NCI-H1694 treated with DMSO at 0.1 percent for 48 hours (cell line): Measurements from ENCODE around the gene TXNDC2.
"Not testable (repeated sequence)": the region's sequence is repeated elsewhere in the genome, so short reads cannot be mapped to it uniquely, and the experiment has no call there.

Experiments
- DNase-seq: peaks from one replicate; lab custom pipeline; 2025; lab: John Stamatoyannopoulos, UW

TXNDC2 gene

DNA sequence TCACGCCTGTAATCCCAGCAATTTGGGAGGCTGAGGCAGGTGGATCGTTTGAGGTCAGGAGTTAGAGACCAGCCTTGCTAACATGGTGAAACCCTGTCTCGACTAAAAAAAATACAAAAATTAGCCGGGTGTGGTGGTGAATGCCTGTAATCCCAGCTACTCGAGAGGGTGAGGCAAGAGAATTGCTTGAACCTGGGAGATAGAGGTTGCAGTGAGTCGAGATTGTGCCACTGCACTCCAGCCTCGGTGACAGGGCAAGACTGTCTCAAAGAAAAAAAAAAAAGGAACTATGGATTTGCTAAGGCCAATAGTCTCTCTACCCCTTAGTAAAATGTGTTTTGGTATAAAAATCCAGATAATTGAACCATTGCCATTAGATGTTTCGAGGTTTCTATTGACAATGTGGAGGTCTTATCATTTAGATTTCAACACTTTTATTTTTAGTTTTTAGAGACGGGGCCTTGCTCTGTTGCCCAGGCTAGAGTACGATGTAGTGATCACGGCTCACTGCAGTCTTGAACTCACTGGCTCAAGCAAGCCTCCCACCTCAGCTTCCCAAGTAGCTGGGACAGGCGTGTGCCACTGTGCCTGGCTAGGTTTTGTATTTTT is 1.1 kb upstream of the TXNDC2 start:
- DNase-seq = no peak

DNA sequence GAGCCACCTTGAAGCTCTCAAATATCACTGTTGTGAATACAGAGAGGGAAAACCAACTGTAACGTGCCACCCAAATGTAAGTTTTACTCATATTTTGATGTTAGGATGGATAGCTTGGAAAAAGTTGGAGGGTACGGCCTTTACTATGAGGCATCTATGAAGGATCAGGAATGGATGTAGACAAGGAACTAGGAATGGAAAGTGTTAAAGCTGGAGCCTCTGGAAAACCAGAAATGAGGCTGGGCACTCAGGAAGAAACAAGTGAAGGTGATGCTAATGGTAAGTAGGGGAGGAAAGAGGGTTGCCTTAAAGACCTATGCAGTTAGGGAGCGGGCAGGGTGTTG is 204 bp downstream of the TXNDC2 start:
- DNase-seq = no peak

DNA sequence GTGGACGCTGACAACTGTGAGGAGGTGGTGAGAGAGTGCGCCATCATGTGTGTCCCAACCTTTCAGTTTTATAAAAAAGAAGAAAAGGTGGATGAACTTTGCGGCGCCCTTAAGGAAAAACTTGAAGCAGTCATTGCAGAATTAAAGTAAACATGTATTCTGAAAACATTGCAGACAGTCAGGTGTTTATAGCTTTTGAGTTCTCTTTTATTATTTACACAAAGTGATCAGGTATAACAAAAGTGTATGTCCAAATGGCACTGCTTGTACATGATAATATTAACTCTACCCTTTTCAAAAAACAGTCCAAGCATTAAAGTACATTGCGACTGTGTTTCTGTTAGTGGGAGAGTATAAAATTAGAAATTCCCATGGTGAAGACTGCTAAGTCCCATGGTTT is 2.2 kb downstream of the TXNDC2 start:
- no peak for DNase-seq

DNA sequence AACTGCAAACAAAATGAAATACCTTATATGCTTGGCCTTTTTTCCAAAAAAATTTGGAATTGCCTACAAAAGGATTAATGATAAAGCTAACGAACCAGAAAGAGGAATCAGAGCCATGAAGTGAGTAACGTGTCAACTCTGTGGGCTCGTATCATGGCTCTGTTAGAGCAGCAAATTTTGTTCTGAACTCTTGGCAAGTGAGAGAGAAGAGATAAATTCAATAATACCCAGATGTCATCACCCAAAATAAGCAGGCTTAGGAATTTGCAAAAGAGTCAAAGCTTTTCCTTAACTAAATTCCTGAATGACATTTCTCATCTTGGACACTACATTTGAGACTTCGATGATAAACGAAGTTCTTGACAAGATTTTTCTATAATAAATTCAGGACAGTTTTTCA is 4.4 kb downstream of the TXNDC2 start:
- no peak for DNase-seq

DNA sequence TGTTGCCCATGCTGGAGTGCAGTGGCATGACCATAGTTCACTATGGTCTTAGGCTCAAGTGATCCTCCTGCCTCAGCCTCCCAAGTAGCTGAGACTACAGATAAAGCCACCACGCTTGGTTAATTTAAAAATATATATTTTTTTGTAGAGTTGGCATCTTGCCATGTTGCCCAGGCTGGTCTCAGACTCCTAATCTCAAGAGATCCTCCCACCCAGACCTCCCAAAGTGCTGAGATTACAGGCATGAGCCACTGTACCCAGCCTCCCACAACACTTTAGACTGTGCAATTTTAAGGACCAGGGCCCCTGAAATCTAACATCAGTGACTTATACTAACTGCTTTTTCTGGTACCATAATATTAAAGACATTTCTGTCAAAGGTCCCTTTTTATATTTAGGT is 5.2 kb downstream of the TXNDC2 start:
- no peak for DNase-seq

DNA sequence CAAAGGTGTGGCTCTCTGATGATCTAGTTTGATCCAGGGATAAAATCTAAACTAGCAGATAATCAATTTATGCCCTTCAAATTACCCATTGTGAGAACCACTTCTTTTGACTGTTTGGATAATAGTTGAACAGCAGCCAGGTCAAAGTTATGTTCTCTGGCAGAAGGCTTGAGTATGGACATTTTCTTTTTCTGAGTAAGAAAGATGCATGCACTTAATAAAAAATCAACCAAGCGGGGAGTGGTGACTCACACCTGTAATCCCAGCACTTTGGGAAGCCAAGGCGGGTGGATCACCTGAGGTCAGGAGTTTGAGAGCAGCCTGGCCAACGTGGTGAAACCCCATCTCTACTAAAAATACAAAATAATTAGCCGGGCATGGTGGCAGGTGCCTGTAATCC is 5.7 kb downstream of the TXNDC2 start:
- DNase-seq = not testable (repeated sequence)

DNA sequence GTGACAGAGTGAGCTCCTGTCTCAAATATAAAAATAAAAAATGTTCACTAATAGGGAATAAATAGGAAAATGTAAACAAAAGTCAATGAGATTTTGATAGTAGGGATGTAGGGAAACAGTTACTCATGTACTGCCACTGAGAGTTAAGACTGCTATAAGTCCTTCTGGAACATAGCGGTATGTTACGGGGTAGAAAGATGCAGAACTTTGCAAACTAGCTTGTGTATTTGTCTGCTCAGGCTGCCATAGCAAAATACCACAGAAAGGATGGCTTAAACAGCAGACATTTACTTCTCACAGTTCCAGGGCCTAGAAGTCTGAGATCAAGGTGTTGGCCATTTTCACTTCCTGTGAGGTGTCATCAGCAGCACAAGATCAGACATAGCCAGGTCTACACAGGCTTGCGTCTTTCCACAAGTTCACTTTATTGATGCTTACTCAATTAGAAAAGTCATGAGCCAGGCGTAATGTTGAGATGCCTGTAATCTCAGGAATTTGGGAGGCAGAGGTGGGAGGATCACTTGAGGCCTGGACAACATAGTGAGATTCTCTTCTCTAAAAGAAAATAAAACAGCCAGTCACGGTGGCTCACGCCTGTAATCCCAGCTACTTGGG is 8.8 kb downstream of the TXNDC2 start:
- DNase-seq = no peak

DNA sequence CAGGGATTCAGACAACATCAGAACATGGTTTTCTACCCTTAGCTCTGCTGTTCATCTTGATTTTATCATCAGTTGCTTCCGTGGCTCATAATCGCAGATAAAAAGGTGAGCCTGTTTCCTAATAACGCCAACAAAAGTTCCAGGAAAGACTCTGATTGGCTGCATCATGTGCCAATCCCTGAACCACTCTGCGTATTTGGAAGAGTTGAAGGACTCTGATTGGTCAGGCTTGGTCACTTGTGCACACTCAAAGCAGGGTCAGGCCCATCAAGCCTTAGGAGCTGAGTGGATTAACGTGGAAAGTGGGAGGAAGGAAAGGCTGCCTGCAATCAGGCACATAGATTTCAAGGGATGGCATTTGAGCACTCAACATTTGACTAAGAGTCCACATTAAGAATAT is 11.4 kb downstream of the TXNDC2 start:
- DNase-seq = no peak

DNA sequence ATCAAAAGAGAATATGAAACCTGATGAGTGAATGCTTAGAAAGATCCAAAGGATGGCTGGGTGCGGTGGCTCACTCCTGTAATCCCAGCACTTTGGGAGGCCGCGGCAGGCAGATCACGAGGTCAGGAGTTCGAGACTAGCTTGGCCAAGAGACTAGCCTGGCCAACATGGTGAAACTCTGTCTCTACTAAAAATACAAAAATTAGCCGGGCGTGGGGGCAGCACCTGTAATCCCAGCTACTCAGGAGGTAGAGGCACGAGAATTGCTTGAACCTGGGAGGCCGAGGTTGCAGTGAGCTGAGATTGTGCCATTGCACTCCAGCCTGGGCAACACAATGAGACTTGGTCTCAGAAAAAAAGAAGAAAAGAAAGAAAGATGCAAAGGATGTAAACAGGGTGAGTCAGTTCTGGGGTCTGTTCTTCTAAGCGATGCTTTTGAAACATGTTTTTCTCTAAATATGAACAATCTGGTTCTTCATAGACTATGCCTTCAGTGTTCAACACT is 12.1 kb downstream of the TXNDC2 start:
- not testable (repeated sequence) for DNase-seq

DNA sequence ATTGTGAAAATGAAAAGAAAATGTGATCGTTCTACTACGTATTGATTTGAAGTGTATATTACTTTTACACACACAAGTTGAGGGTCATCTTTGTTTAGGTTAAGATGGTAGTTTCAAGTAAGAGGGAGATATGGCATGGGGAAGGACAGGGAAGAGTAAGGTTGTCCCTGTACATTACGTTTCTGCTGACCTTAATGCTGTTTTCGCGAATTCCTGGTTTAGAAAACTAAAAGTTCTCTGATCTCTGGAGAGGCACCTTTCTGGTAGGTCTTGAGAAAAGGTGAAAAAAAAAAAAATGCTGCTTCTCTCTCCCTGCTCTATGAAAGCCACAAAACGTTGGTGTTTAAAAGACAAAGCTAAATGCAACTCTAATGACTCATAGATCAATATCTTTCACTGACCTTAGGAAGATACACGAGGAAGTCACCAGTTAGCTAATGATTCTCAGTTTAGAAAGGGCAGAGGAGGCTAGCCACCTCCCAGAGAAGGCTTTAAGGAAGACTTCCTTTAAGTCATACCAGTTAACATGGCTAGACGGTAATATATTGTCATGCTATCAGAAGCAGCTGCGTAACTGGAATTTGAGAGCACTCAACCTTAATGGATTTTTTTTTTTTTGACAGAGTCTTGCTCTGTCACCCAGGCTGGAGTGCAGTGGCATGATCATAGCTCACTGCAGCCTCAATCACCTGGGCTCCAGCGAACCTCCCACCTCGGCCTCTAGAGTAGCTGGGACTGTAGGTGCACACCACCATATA is 13.2 kb downstream of the TXNDC2 start:
- DNase-seq = no peak

DNA sequence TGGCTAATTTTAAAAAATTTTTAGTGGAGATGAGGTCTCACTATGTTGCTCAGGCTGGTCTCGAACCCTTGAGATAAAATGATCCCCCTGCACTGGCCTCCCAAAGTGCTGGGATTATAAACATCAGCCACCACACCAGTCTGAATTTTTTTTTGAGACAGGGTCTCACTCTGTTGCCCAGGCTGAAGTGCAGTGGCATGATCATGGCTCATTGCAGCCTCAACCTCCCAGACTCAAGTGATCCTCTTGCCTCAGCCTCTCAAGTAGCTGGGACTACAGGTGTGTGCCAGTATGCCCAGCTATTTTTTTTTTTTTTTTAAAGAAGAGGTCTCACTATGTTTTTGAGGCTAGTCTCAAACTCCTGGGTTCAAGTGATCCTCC is 13.8 kb downstream of the TXNDC2 start:
- not testable (repeated sequence) for DNase-seq

DNA sequence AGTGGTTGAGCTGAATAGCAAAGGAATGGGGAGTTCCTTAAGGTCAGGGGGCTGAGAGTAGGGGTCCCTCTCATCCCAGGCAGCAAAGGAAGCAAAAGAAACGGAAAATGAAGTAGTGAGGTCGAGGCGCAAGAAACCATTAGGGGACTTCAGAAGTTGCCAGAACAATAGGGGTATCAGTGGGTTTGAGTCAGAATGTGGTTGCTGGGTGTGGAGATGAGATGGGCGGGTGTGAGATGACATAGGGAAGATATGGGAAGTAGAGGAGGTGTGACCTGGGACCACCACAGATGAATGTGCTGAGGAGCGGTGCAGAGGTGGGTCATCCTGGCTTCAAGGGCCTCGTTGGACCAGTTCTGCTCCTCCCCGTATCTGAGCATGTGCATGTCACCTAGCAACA is 14.9 kb downstream of the TXNDC2 start:
- no peak for DNase-seq

DNA sequence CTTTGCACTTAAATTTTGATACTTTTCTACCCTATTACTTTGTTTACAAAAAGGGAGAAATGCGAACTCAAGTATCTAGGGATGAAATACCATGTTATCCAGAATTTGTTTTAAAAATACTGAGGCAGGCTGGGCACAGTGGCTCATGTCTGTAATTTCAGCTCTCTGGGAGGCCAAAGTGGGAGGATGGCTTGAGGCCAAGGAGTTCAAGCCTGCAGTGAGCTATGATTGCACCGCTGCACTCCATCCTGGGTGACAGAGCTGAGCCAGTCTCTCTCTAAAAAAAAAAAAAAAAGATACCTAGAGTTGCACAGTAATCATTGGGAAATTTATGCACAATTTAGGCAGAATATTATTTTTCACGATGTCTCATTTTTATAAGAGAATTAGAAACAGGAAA is 15.6 kb downstream of the TXNDC2 start:
- no peak for DNase-seq

DNA sequence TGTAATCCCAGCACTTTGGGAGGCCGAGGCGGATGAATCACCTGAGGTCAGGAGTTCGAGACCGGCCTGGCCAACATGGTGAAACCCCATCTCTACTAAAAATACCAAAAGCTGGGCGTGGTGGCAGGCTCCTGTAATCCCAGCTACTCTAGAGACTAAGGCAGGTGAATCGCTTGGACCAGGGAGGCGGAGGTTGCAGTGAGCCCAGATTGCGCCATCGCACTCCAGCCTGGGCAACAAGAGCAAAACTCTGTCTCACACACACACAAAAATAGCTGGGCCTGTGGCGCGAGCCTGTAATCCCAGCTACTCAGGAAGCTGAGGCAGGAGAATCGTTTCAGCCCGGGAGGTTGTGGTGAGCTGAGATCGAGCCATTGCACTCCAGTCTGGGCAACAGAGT is 16.5 kb downstream of the TXNDC2 start:
- DNase-seq = not testable (repeated sequence)

DNA sequence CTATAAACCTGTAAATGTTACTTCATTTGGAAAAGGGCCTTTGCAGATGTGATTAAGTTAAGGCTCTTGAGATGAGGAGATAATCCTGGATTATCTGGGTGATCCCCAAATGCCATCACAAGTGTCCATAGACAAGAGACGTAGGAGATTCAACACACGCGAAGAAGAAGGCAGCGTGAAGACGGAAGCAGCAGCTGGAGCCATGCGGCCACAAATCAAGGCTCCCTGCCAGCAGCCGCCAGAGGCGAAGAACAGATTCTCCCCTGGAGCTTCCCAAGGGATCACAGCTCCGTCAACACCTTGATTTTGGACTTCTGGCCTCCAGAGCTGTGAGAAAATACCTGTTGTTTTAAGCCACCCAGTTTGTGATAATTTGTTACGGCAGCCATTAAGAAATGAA is 17.1 kb downstream of the TXNDC2 start:
- DNase-seq = no peak

DNA sequence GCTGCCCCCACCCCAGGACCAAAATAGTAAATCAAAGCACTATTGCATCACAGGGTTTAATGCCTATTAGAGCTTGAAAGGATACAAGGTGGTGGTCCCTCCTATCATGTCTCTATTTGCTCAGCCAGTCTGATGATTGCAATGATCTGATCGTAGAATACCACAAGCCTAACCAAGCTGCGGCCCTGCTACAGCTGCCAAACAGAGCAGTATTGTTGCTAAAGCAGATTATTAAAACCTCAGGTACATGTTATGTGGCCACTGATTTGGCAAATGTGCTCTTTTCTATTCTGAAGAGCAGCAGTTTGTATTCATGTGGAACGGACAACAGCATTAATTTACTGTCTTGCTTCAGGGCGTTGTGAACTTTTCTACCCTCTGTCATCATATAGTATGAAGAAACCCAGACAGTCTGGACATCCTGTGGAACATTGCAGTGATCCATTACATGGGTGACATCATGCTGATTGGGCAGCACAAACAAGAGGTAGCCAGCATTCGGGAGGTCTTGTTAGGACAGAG is 19.7 kb downstream of the TXNDC2 start:
- DNase-seq = no peak

DNA sequence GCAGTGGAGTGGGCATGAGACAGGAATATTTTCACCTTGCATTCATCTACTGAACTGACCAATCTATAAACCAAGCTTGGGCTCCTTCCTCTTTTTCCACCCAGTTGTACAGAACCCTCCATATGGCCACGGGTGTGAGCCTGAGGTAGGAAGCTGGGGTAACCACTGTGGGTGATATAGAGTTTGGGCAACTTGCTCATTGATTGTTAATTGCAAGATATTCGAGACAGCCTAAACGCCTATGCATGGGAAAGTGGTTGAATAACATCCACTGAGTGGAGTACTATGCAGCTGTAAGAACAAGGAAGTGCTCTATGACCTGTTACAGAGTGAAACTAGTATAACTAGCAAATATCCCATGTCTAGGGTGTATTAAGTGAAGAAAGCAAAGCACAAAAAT is 20.7 kb downstream of the TXNDC2 start:
- no peak for DNase-seq

DNA sequence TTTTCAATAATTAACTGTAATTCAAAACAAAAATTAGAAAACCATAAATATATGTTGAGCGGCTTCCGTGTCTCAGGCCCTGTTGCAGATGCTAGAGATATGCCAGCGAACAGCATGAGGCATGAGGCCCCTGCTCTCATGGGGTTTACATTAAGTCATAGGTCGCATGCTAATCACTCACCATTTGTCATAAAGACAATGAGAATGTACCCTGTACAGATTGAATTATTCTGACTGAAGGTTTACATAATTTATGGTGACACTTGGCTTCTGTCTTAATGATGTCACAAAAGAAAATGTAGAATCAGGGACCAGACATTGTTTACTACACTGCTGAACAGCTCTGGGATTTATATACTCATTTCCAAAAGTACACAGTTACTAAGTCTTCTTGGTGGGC is 22.1 kb downstream of the TXNDC2 start:
- DNase-seq = no peak

DNA sequence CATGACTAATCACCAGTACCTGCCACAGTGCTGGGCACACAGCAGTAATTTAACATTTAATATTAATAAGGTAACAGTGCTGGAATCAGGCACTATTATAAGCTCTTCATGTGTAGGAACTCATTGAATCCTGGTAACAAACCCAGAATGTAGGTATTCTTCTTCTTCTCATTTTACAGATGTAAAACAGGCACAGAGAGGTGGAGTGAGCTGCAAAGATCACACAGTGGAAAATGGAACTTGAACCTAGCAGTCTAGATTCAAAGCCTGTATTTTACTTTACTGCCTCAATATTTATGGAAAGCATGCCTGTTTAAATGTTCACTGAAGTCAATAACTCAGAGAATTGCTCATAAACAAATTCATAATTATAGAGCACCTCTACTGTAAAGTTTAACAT is 24.3 kb downstream of the TXNDC2 start:
- no peak for DNase-seq

DNA sequence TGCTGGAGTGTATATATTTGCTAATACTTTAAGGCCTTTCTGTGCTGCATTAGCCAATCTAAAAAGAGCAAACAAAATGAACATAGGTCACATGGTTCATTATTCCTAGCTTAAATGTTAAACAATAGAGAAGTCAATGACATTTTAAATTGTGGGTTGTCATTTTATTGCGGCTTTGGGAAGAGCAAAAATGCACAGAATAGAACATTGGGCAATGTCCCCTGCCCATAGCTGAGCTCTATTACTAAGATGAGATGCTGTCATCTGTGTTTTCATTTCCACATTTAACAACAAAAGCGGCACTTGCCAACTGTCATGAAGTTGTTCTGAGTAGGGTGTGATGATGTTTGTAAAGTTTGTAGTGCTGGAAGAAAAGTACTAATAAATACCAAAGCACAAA is 24.9 kb downstream of the TXNDC2 start:
- no peak for DNase-seq

DNA sequence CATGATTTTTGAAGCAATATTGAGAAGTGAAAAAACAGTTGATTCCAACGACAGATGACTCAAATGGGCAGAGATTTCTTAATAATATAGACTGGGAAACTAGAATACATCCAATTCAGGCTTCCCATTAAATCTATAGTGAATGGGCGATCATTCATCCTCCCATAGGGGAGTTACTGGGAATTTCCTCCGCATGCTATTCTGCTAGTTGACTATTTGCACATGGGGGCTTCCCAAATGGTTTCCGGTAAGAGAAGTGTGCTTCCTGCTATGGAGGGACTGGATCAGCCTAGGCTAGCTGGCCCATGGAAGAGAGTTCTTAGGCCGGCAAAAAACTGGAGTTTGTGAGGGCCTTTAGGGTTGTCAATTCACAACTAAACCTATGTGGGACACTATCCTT is 25.5 kb downstream of the TXNDC2 start:
- no peak for DNase-seq

DNA sequence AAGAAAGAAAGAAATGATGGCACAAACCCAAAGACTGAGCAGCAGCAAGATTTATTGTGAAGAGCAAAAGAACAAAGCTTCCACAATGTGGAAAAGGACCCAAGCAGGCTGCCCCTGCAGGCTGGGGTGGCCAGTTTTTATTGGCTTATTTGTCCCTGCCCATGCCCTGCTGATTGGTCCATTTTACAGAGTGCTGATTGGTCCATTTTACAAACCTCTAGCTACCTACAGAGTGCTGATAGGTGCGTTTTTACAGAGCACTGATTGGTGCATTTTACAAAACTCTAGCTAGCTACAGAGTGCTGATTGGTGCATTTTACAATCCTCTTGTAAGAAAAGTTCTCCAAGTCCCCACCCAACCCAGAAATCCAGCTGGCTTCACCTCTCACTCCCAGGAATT is 26.5 kb downstream of the TXNDC2 start:
- not testable (repeated sequence) for DNase-seq

DNA sequence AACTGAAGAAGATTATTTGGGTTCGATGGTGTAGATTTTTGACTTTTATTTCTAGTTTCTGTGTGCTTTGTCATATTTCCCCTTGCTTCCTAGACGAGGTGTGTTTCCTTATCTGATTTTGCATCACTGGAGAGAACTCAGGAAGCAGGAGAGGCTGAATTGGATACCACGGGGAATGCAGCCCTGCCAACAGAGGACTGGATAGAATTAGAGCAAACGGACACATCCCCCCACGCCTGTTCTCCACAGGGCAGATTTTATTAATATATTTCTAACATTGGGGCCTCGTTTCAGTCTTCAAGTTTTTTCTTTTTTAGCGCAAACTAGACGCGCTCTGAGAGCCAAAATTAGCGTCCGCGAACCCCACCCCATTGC is 27.4 kb downstream of the TXNDC2 start:
- no peak for DNase-seq
